Esophagus (tissue), 2 donors: ENCODE data around the gene F11R. TPM values are rescaled to one million over a fixed set of nuclear protein-coding genes. Genes with fewer than 3 reads are reported as not detected.
A peak's percentile ranks its signal among the peaks of the same experiment; 100 is the strongest.
"Not testable (repeated sequence)": the region's sequence is repeated elsewhere in the genome, so short reads cannot be mapped to it uniquely, and the experiment has no call there.

Experiments
- H3K27ac ChIP-seq, 2 donors: one replicate each; pipeline ENCODE4 v1.5.1; 2013; ENCODE audit warnings: low read depth in 2 of 2, mild to moderate bottlenecking in 2 of 2, inconsistent platforms in 1 of 2, low read length in 1 of 2, moderate library complexity in 1 of 2
- H3K27me3 ChIP-seq, 2 donors: one replicate each; pipeline ENCODE4 v1.6.1; 2013; ENCODE audit warnings: low read length in 2 of 2, control low read depth in 1 of 2, mild to moderate bottlenecking in 1 of 2; ENCODE audit not compliant: insufficient read depth in 2 of 2, control insufficient read depth in 1 of 2
- H3K36me3 ChIP-seq, 2 donors: one replicate each; pipeline ENCODE4 v1.6.1; 2013; ENCODE audit warnings: low read length in 1 of 2; ENCODE audit not compliant: control insufficient read depth in 2 of 2, insufficient read depth in 2 of 2
- H3K4me1 ChIP-seq, 2 donors: one replicate each; pipeline ENCODE4 v1.6.1; 2013; ENCODE audit warnings: low read length in 1 of 2; ENCODE audit not compliant: control insufficient read depth in 2 of 2, insufficient read depth in 2 of 2
- H3K4me3 ChIP-seq, 2 donors: one replicate each; pipeline ENCODE4 v1.5.1; 2013; ENCODE audit warnings: low read length in 2 of 2, mild to moderate bottlenecking in 2 of 2, low read depth in 1 of 2, moderate library complexity in 1 of 2
- H3K9me3 ChIP-seq, 2 donors: one replicate each; pipeline ENCODE4 v1.6.1; 2013; ENCODE audit warnings: mild to moderate bottlenecking in 2 of 2, low read depth in 1 of 2, low read length in 1 of 2, moderate library complexity in 1 of 2; ENCODE audit not compliant: control insufficient read depth in 2 of 2, insufficient read depth in 1 of 2
- WGBS, 2 donors: extraction: QIAGEN DNeasy Blood & Tissue Kit; methylation state at CpG; one replicate each; pipeline ENCODE4 v1.1.7; 2013; 5-methylcytosine and 5-hydroxymethylcytosine counted together
- polyA plus RNA-seq, 2 donors: library from polyadenylated mRNA; stranded (reverse); fragments of 200-250 nt; gene quantifications; one replicate each; pipeline ENCODE4 v1.2.3, GENCODE V29; 2013
- donor health status: healthy with polysubstance abuse.
- donor health status: Bipolar disorder and iron deficiency.

Gene F11R
- 10 to 100 TPM; 56.5 to 76.4 TPM for polyA plus RNA-seq

- peaks cover 2 to 6% of the 10 kb centered on the region in 2 donors for H3K4me1 ChIP-seq
- peak within 1 kb of the TSS; percentile 96 to 97 for H3K27ac ChIP-seq
- no peaks in the 10 kb centered on the region for H3K9me3 ChIP-seq
- H3K36me3 ChIP-seq, result no peaks in the 10 kb centered on the region
- WGBS, 2 donors, result 1 to 3% methylated on average over 36 of the region's 36 CpGs
- H3K4me3 ChIP-seq, result peak within 1 kb of the TSS; percentile 66 to 89
- H3K27me3 ChIP-seq, result no peaks in the 10 kb centered on the region
Observed at GRCh38 chr1:161020509-161021164, at the start of gene F11R. Gene F11R, minus strand, starts transcription at chr1:161021152. Its CDS starts 79 bp downstream, at chr1:161021073.

GRCh38 chr1:161069731-161070270 lies 48.8 kb upstream of the F11R start, which contains the start of gene ARHGAP30:
Gene ARHGAP30, minus strand, starts transcription at chr1:161069891. Its CDS starts 267 bp downstream, at chr1:161069624.
- Histone ChIP-seq H3K9me3 (no peaks in the 10 kb centered on the region), H3K27me3 (no peaks in the 10 kb centered on the region), H3K36me3 (peaks cover 0 to 28% of the 10 kb centered on the region in 2 donors), H3K27ac (peak within 1 kb of the TSS; percentile 79 to 83), H3K4me3 (peak within 1 kb of the TSS; percentile 28 to 38), H3K4me1 (peaks cover 13 to 28% of the 10 kb centered on the region in 2 donors)
- 73 to 78% methylated on average over 9 of the region's 9 CpGs for WGBS, 2 donors

GRCh38 chr1:161069241-161069640 lies 48.3 kb upstream of the F11R start:
- Histone ChIP-seq H3K36me3 (peaks cover 0 to 24% of the 10 kb centered on the region in 2 donors), H3K27me3 (no peaks in the 10 kb centered on the region), H3K9me3 (no peaks in the 10 kb centered on the region), H3K4me3 (peak overlapping the region; percentile 28 to 38), H3K27ac (peak overlapping the region; percentile 79 to 80), H3K4me1 (peaks cover 11 to 22% of the 10 kb centered on the region in 2 donors)
- 71 to 78% methylated on average over 9 of the region's 9 CpGs for WGBS, 2 donors

- peak overlapping the region; percentile 79 to 84 for H3K27ac ChIP-seq
- peak overlapping the region; percentile 28 to 38 for H3K4me3 ChIP-seq
- peaks cover 4 to 16% of the 10 kb centered on the region in 2 donors for H3K4me1 ChIP-seq
- H3K36me3 ChIP-seq, result peaks cover 0 to 23% of the 10 kb centered on the region in 2 donors
- 61 to 69% methylated on average over 10 of the region's 10 CpGs for WGBS, 2 donors
- no peaks in the 10 kb centered on the region for H3K9me3 ChIP-seq
- no peaks in the 10 kb centered on the region for H3K27me3 ChIP-seq
Observed at GRCh38 chr1:161068306-161069234, 47.6 kb upstream of the F11R start.

- Histone ChIP-seq H3K4me3 (no peak overlapping the region), H3K27me3 (no peaks in the 10 kb centered on the region), H3K27ac (peak overlapping the region in 1 of 2 donors; percentile 7), H3K36me3 (peaks cover 0 to 8% of the 10 kb centered on the region in 2 donors), H3K9me3 (no peaks in the 10 kb centered on the region), H3K4me1 (peaks cover 4 to 6% of the 10 kb centered on the region in 2 donors)
- WGBS, 2 donors, result 63 to 74% methylated on average over 3 of the region's 3 CpGs
Observed at GRCh38 chr1:161066694-161067093, 45.7 kb upstream of the F11R start.

- H3K4me3 ChIP-seq, H3K36me3 ChIP-seq, H3K27ac ChIP-seq, H3K4me1 ChIP-seq, H3K27me3 ChIP-seq, H3K9me3 ChIP-seq: not testable (repeated sequence)
- 90 to 92% methylated on average over 7 of the region's 7 CpGs for WGBS, 2 donors
Observed at GRCh38 chr1:161065681-161066080, 44.7 kb upstream of the F11R start.

- H3K27me3 ChIP-seq, H3K27ac ChIP-seq, H3K4me3 ChIP-seq, H3K9me3 ChIP-seq, H3K4me1 ChIP-seq, H3K36me3 ChIP-seq: not testable (repeated sequence)
- 54 to 61% methylated on average over 6 of the region's 6 CpGs for WGBS, 2 donors
Observed at GRCh38 chr1:161063936-161064335, 43.0 kb upstream of the F11R start.

GRCh38 chr1:161061419-161061818 lies 40.5 kb upstream of the F11R start:
- Histone ChIP-seq H3K27me3 (no peaks in the 10 kb centered on the region), H3K36me3 (peaks cover 0 to 1% of the 10 kb centered on the region in 2 donors), H3K4me1 (no peaks in the 10 kb centered on the region), H3K27ac (no peak overlapping the region), H3K9me3 (no peaks in the 10 kb centered on the region), H3K4me3 (no peak overlapping the region)
- WGBS, 2 donors, result 91 to 93% methylated on average over 4 of the region's 4 CpGs

- H3K27me3 ChIP-seq, result no peaks in the 10 kb centered on the region
- no peaks in the 10 kb centered on the region for H3K9me3 ChIP-seq
- no peak overlapping the region for H3K27ac ChIP-seq
- 79 to 82% methylated on average over 6 of the region's 6 CpGs for WGBS, 2 donors
- no peak overlapping the region for H3K4me3 ChIP-seq
- H3K36me3 ChIP-seq, result peaks cover 3% of the 10 kb centered on the region in 2 donors
- H3K4me1 ChIP-seq, result no peaks in the 10 kb centered on the region
Observed at GRCh38 chr1:161059293-161059692, 38.3 kb upstream of the F11R start.
